PC-3 (cell line): ENCODE results near the gene FBXO10. TPM values are rescaled to one million over a fixed set of nuclear protein-coding genes. Genes with fewer than 3 reads are reported as not detected.

ENCODE experiments used
- ATAC-seq: fragments of 200-7000 bp; cut with Tn5 transposase; 2 replicates; pipeline ENCODE4 v1.9.1; 2020; ENCODE audit warnings: mild to moderate bottlenecking, moderate library complexity
- BruUV-seq: library from RNA; stranded (reverse); fragments of 400-500 nt; replicated peaks from 2 replicates; lab custom pipeline; 2021; lab: Mats Ljungman, UMichigan
- CTCF ChIA-PET: fragments of 300-600 bp; sonication (Branson Sonifier 250); formaldehyde crosslinking; loops from one replicate; lab custom pipeline; 2022; ENCODE audit warnings: antibody characterized with exemption; lab: Charles Lee
- POLR2A ChIA-PET: fragments of 300-600 bp; sonication (Branson Sonifier 250); formaldehyde crosslinking; loops from one replicate; lab custom pipeline; 2022; ENCODE audit warnings: antibody characterized with exemption; ENCODE audit not compliant: unreplicated experiment; lab: Charles Lee
- DNase-seq: peaks from one replicate; pipeline ENCODE4 v3.0.0-alpha.2; 2015
- H2AFZ ChIP-seq: fragments of 300-600 bp; sonication (generic); 2 replicates; pipeline ENCODE4 v1.6.0; 2016; ENCODE audit warnings: antibody characterized with exemption, low read length
- H3F3A ChIP-seq: fragments of 300-600 bp; sonication (generic); one replicate; pipeline ENCODE4 v1.6.0; 2017; ENCODE audit warnings: antibody characterized with exemption, low read length, control low read depth, mild to moderate bottlenecking; ENCODE audit not compliant: unreplicated experiment
- H3K27ac ChIP-seq: fragments of 300-600 bp; sonication (generic); 2 replicates; pipeline ENCODE4 v1.5.1; 2016; ENCODE audit warnings: mild to moderate bottlenecking, low read length
- H3K27me3 ChIP-seq: fragments of 300-600 bp; sonication (generic); 2 replicates; pipeline ENCODE4 v1.6.1; 2016; ENCODE audit warnings: low read length, mixed read lengths
- H3K36me3 ChIP-seq: fragments of 300-600 bp; sonication (generic); 2 replicates; pipeline ENCODE4 v1.6.1; 2016; ENCODE audit warnings: low read depth, mixed run types, low read length, mixed read lengths
- H3K4me1 ChIP-seq: fragments of 300-600 bp; sonication (generic); 2 replicates; pipeline ENCODE4 v1.5.1; 2016; ENCODE audit warnings: low read length; ENCODE audit not compliant: insufficient read depth
- H3K4me2 ChIP-seq: fragments of 300-600 bp; sonication (generic); 2 replicates; pipeline ENCODE4 v1.6.0; 2016; ENCODE audit warnings: low read length
- H3K4me3 ChIP-seq: fragments of 300-600 bp; sonication (generic); 2 replicates; pipeline ENCODE4 v1.5.1; 2016; ENCODE audit warnings: mild to moderate bottlenecking, low read length, mixed read lengths
- H3K79me2 ChIP-seq: fragments of 300-600 bp; sonication (generic); 2 replicates; pipeline ENCODE4 v1.6.1; 2017; ENCODE audit warnings: low read length, mixed read lengths
- H3K9ac ChIP-seq: fragments of 300-600 bp; sonication (generic); 2 replicates; pipeline ENCODE4 v1.6.0; 2016; ENCODE audit warnings: mild to moderate bottlenecking, low read length
- H3K9me2 ChIP-seq: fragments of 300-600 bp; sonication (generic); replicated peaks from 2 replicates; pipeline ENCODE4 v1.6.1; 2016; ENCODE audit warnings: mixed run types, low read length, mixed read lengths
- H3K9me3 ChIP-seq: fragments of 300-600 bp; sonication (generic); 2 replicates; pipeline ENCODE4 v1.6.1; 2016; ENCODE audit warnings: low read length, mixed read lengths
- H4K20me1 ChIP-seq: fragments of 300-600 bp; sonication (generic); 2 replicates; pipeline ENCODE4 v1.6.1; 2016; ENCODE audit warnings: low read length, mixed read lengths
- EZH2 ChIP-seq: fragments of 300-600 bp; sonication (generic); IDR thresholded peaks from one replicate; pipeline ENCODE4 v1.6.1; 2017; ENCODE audit warnings: antibody characterized with exemption, mild to moderate bottlenecking, low read length; ENCODE audit not compliant: unreplicated experiment
- EZH2phosphoT487 ChIP-seq: fragments of 300-600 bp; sonication (generic); IDR thresholded peaks from 2 replicates; pipeline ENCODE4 v1.6.1; 2018; ENCODE audit warnings: mild to moderate bottlenecking, antibody characterized with exemption, low read length, borderline replicate concordance
- intact Hi-C: fragments of 100-400 bp; cut with micrococcal nuclease; formaldehyde crosslinking; loops from 2 replicates; pipeline ENCODE4 v1.9.0; 2023
- total RNA-seq: library from RNA; depleted of rRNA; stranded (reverse); fragments of >200 nt; gene quantifications from 2 replicates; pipeline ENCODE4 v1.2.3, GENCODE V29; 2014
- TF ChIP-seq, protein P1 (sequence below): fragments of 300-600 bp; sonication (generic); conservative IDR thresholded peaks from 2 replicates; pipeline ENCODE4 v1.5.1; 2017; ENCODE audit warnings: antibody characterized with exemption, low read depth, mild to moderate bottlenecking, low read length

FBXO10 gene
- total RNA-seq, 1 experiment from 2014 or later: 2.6 TPM

DNA sequence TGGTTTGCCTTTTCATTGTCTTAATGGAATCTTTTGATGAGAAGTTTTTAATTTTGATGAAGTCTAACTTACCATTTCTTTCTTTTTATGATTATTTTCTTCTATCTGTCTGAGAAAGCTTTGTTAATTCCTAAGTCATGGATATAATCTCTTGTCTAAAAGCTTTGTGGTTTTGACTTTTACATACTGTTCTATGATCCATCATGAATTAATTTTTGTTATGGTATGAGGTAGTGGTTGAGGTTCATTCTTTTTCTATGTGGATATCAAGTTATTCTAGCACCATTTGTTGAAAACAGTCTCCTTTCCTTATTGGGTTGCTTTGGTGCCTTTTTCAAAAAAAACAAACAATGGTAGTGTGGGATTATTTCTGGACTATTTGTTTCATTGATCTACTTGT is 20.4 kb downstream of the FBXO10 start:
- BruUV-seq: no TSS peak
- no peaks in the 10 kb centered on the region for H3K36me3 ChIP-seq
- H3K9ac ChIP-seq: no peak overlapping the region
- ATAC-seq (no peak), DNase-seq (no peak)
- no peaks in the 10 kb centered on the region for H3K4me1 ChIP-seq
- no peaks in the 10 kb centered on the region for H3K9me2 ChIP-seq
- no peaks in the 10 kb centered on the region for H3K79me2 ChIP-seq
- H3K27me3 ChIP-seq: no peaks in the 10 kb centered on the region
- no peak overlapping the region for H3K4me3 ChIP-seq
- CTCF ChIA-PET: no interaction called here
- POLR2A ChIA-PET: interaction anchor here (0.6 kb wide), 1 partner anchor 11 kb away, joined by 4 read pairs; no protein-coding TSS in a partner anchor
- H3K27ac ChIP-seq: no peak overlapping the region
- no peaks in the 10 kb centered on the region for H3F3A ChIP-seq
- intact Hi-C loops: no loop called here
- H3K9me3 ChIP-seq: no peaks in the 10 kb centered on the region
- H2AFZ ChIP-seq: no peak overlapping the region
- H3K4me2 ChIP-seq: no peak overlapping the region
- TF ChIP-seq EZH2 (no peak), EZH2phosphoT487 (no peak)
- TF ChIP-seq, protein P1, sequence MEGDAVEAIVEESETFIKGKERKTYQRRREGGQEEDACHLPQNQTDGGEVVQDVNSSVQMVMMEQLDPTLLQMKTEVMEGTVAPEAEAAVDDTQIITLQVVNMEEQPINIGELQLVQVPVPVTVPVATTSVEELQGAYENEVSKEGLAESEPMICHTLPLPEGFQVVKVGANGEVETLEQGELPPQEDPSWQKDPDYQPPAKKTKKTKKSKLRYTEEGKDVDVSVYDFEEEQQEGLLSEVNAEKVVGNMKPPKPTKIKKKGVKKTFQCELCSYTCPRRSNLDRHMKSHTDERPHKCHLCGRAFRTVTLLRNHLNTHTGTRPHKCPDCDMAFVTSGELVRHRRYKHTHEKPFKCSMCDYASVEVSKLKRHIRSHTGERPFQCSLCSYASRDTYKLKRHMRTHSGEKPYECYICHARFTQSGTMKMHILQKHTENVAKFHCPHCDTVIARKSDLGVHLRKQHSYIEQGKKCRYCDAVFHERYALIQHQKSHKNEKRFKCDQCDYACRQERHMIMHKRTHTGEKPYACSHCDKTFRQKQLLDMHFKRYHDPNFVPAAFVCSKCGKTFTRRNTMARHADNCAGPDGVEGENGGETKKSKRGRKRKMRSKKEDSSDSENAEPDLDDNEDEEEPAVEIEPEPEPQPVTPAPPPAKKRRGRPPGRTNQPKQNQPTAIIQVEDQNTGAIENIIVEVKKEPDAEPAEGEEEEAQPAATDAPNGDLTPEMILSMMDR: no peak
- no peaks in the 10 kb centered on the region for H4K20me1 ChIP-seq

DNA sequence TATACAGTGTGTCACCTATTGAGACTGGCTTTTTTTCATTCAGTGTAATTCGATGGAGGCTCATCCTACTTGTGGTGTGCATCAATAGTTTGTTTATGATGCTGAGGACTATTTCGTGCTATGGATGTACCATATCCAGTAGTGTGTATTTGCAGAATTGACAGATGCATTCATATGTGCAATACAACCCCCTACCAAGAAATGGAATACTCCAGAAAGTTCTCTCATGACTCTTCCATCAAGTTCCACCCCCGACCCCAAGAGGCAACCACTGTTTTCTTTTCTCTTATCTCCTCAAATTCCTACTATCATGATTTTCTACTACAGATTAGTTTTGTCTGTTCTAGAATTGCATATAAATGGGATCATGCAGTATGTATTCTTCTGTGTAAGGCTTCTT is 21.9 kb downstream of the FBXO10 start:
- ATAC-seq: no peak
- CTCF ChIA-PET: no interaction called here

DNA sequence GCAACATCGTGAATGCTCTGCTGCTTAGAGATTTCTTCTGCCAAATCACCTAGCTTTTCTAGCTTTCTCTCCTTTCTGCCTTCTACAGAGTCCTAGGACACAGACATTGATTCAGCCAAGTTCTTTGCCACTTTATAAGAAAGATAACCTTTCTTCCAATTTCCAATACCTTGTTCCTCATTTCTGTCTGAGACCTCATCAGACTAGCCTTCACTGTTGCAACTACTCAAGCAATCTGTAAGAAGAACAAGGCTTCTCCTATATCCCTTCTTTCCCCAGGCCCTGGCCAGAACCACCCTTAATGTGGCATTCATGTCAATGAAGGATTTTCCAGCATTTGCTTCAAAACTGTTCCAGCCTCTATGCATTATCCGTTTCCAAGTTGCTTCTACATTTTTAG is 24.3 kb downstream of the FBXO10 start:
- intact Hi-C loops: no loop called here
- Histone ChIP-seq H3K9me2 (no peaks in the 10 kb centered on the region), H3K27me3 (no peaks in the 10 kb centered on the region), H3K79me2 (no peaks in the 10 kb centered on the region), H3K4me2 (no peak overlapping the region), H3K36me3 (no peaks in the 10 kb centered on the region), H3K4me3 (no peak overlapping the region), H3K9me3 (no peaks in the 10 kb centered on the region), H4K20me1 (no peaks in the 10 kb centered on the region), H3K27ac (no peak overlapping the region), H2AFZ (no peak overlapping the region), H3K4me1 (no peaks in the 10 kb centered on the region), H3K9ac (no peak overlapping the region), H3F3A (no peaks in the 10 kb centered on the region)
- no TSS peak for BruUV-seq
- ATAC-seq: no peak
- CTCF ChIA-PET: no interaction called here
- POLR2A ChIA-PET: no interaction called here
- TF ChIP-seq EZH2phosphoT487 (no peak), EZH2 (no peak)
- TF ChIP-seq, protein P1: no peak
- no peak for DNase-seq

More for the DNA sequence above, 21.9 kb downstream of the FBXO10 start:
- intact Hi-C loops: no loop called here
- H3K9ac ChIP-seq: no peak overlapping the region
- no peak overlapping the region for H2AFZ ChIP-seq
- no peaks in the 10 kb centered on the region for H3K9me3 ChIP-seq
- H3F3A ChIP-seq: no peaks in the 10 kb centered on the region
- BruUV-seq: no TSS peak
- no peaks in the 10 kb centered on the region for H3K27me3 ChIP-seq
- no peak overlapping the region for H3K4me3 ChIP-seq
- H3K4me2 ChIP-seq: no peak overlapping the region
- H3K27ac ChIP-seq: no peak overlapping the region
- no peaks in the 10 kb centered on the region for H3K4me1 ChIP-seq
- H3K9me2 ChIP-seq: no peaks in the 10 kb centered on the region
- TF ChIP-seq EZH2phosphoT487 (no peak), EZH2 (no peak)
- TF ChIP-seq, protein P1: no peak
- no peaks in the 10 kb centered on the region for H4K20me1 ChIP-seq
- H3K36me3 ChIP-seq: no peaks in the 10 kb centered on the region
- POLR2A ChIA-PET: no interaction called here
- no peaks in the 10 kb centered on the region for H3K79me2 ChIP-seq
- no peak for DNase-seq
